ENCODE measurements around the gene SPR.
"Not testable (repeated sequence)": the region's sequence is repeated elsewhere in the genome, so short reads cannot be mapped to it uniquely, and the experiment has no call there.

SPR gene

DNA sequence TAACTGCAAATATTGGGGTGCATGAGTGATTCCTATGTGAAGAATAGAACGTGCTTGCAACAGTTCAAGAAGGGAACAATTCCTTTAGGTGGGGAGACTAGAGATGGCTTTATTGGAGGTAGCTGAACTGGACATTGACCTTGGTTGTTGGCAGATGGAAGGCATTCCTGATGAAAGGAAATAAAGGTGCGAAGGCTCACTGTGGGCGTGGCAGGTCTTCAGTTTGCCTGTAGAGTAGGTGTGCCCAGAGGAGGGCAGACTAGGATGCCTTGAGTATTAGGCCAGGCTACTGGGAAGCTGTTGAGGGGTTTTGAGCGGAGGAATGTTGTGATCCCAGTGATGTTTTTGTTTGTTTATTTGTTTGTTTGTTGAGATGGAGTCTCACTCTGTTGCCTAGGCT, 2.8 kb downstream of the SPR start:
- DNase-seq, result no peak

DNA sequence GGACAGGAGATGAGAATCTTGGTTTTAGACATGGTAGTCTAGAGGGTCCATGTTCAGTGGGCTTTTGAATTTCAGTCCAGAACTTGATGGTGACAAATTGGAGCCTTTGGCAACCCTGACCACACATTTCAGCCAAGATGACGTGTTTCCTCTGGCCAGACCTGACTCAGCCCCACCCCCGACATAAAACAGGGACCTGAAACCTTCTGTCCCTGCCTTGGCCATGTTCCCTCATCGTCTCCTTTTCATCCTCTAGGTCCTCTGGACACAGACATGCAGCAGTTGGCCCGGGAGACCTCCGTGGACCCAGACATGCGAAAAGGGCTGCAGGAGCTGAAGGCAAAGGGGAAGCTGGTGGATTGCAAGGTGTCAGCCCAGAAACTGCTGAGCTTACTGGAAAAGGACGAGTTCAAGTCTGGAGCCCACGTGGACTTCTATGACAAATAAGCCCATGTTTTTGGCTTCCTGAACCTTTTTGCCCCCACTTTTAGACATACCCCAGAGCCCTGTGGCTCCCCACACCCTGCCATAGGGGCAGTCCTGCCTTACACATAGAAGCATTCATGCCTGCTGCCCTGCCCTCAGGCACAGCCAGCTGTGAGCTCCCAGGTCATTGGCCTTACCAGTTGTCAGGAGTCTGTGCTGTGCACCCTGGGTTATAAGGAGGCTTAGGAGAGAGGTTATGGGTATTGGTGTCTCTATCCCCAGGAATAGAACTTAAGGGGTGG, 4.0 kb downstream of the SPR start:
- DNase-seq, result no peak

DNA sequence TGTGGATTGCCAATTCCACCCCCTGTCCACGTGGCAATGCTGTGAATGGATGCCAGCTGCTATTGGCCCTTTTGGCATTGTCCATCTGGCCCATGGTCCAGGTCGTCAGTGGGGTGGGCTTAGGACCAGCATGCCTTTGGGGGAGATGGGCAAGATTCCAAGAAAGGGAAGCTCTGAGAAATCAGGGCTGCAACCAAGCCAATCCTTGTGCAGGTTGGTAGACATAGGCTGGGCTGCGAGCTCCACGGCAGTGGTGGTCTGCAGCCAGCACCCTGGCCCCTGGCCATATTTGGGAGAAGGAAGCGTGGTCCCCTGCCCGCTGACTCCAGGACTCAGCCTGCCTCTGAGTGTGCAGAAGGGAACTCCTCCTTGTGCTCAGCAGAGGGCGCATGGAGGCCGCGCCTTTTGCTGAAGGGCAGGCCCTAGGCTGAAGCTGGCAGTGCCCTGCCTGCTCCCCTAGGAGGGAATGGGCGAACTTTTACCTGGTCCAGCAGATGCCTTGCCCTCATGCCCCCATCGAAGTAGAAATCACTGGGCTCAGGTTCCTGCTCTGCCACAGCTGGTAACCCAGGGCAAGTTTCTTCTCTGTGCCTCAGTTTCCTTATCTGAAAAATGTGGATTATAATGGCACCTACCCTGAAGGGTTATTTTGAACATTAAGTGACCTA, 5.4 kb downstream of the SPR start:
- peak; percentile 72 for DNase-seq

DNA sequence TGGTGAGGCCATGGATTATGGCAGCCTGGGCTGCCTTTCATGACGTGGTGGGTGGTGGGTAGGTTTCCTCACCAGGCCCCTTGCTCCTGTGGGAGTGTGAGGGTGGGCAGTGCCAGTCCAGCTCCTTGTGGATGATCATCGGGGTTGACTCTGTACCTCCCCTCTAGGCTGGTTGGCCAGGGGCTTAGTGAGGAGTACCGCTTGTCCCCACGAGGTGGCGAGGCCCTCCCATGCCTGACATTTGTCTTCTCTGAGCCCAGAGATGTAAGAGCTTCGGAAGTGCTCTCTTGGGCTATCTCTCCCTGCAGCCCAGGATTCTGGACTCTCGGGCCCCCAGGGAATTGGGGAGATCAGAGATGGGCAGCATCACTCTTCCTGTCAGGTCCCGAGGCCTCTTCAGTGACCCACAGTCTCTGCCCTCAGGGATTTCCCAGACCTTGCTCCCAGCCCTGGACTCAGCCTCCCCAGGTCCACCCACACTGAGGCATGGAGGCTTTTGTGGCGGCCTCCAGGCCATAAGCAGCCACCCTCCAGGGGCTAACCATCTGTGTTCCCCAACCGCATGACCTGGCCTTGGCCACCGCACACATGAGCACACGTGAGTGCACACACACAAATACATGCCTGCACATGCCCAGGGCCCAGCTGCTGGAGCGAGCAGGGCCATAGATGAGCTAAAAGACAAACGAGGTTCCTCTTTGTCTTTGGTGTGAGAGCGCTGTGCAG, 6.5 kb downstream of the SPR start:
- peak; percentile 63 for DNase-seq

DNA sequence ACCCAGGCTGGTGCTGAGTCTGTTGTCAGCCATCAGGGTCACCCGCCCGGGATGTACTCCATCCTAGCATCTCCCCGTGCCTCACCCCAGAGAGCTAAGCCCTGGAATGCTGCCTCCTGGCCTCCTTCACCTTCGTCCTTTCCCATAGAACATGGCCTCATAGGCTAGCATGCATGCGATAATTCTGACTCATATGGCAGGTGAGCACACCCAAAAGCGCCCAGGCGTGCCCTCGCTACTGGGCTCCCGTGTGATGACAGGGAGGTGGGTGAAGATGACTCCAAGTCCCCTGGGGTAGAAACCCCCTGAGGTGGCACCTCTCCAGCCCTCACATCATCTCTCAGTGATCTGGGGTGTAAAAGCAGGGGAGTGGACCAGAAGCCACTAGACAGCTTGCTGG, 7.3 kb downstream of the SPR start:
- DNase-seq, result no peak

DNA sequence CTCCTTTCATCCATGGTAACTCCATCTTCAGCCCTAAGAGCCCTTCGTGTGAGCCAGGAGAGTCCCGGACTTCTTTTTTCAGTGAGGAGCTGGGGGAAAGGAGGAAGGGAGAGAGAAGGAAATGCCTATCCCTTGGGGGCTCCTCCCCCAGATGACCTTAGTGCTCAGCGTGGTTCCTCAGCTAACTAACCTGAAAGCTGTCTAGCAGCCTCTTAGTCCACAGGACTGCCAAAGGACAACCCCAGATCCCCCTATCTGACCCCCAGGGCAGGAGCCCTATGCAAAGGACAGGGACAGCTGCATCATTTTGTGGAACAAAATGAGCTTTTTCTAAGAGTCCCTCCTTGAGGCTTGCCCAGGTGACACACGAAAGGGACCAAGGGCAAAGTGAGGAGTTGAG, 7.9 kb downstream of the SPR start:
- DNase-seq, result no peak

DNA sequence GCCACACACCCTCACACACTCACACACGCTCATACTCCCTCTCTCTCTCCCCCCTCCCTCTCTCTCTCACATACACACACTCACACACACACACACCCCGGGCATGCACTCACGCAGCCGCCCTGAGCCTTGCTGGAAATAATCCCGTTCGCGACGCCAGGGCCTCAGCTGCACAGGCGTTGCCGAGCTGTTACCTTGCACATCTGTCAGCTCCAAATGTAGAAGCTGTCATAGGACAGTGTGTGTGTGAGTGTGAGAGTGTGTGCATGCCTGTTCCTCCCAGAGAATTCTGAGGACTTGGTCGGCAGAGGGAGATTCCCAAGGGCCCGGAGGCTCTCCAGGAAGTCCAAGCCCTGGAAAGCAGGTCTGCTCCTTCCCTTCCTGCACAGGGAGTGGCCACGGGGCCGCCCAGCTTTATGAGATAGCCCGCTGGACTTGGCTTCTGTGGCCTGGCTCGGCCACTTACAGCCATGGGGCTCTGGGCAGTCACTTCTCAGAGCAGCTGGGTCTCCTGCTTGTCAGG, 8.6 kb downstream of the SPR start:
- no peak for DNase-seq

DNA sequence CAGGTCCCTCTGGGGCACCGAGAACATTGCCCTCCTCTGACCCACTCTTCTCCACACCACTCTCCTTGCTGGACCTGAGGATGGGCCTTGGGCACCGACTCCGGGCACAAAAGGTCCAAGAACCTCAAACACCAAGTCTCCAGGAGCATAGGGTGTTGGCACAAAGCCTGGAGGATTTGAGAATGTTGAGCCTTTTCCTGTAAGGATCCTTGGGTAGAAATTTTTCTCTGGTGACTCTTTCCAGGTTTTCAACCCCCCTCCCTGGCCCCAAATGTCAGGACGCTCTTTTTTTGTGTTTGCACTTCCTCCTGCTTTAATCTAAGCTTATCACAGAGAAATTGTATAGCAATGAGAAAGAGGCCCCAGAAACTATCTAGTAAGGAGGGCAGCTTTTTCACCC, 9.2 kb downstream of the SPR start:
- no peak for DNase-seq

DNA sequence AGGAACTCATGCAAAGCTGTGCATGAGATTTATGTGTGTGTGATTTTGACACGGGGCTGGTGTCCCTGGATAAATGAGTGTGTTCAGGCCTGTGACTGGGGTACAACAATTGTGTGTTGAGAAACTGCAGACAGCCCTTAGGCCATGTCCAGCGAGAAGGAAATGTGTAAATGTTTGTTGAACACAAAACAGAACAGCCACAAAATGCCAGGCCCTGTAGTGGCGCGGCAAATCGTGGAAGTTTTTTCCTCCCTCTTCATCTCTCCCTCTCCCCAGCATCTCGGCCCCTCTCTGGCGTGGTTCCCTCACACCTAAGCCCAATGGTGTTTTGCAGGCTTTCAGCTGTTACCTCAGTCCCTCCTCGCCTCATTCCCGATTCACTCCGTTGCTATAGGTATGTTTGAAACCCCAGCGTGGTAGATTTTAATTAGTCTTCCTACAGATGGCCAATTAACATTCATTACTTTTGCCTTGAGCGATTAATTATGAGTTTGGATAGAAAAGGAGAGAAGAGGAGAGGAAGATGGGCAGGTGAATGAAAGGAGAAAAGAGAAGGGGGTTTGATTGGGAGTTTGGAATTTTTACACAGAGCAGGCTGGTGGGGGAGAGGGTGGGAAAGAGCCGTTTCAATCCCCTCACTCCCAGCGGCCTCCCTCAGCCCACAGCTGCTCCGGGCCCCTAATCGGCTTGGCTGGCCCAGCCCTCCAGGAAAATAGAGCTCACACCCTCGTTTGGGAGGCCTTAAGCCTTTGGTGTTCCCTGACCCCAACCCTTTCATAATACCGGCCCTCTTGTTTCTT, 10.8 kb downstream of the SPR start:
- no peak for DNase-seq

DNA sequence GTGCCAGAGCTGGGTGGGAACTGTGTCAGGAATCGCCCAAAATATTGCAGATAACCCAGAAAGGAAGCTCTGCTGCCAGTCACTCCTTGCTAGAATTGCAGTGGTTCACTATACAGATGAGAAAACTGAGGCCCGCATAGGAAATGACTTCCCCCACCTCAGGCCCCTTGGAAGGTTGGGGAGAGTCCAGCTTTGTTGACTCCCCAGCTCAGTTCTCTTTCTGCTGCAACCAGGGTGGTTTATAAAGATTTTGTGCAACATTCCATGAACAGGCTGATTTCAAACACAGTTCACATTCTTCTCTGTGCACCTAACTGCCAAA, 11.3 kb downstream of the SPR start:
- no peak for DNase-seq

DNA sequence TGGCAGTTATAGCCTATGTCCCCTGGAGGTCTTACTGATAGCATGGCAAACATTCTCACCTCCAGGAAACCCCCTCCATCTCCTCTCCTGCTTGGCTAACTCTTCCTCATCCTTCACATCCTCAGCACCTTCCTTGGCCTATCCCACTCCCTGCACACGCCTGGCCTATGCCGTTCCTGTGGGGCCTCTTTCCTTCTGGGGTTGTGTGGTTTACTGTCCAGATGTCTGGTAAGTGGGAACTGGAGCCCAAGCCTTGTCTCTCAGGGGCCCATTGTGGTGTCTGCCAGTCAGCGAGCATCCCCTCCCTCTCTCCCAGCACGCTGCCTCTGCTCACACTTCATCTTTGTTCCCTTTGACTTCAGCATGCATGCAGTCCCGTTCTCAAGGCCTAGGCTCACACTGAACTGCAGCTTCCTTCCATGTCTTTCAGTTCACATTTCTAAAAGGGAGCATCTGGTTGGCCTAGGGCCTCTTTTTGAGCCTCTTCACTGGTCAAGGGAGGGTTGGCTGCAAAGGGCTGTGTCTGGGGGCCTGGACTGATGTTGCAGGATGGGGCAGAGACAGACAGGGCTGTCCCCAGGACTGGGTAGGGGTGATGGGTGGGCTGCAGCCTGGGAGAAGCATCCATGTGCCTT, 13.1 kb downstream of the SPR start:
- DNase-seq, result no peak

DNA sequence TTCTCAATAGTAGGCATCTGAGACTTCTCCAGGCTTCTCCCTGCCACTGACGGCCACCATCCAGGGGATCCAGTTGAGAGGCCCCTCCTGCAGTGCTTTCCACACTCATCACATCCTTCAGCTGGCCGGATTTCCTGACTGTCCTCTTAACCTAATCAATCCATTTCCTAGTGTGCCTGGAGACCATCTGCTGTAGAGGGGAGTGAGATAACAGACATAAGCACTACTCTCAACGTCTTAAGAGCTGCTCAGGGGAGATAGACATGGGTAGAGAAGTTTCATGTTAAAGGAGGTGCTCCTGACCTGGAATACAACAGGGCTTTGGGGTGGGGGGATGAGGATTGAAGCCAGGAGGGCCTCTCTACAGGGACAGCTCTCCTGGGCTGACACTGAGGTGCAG, 14.2 kb downstream of the SPR start:
- no peak for DNase-seq

DNA sequence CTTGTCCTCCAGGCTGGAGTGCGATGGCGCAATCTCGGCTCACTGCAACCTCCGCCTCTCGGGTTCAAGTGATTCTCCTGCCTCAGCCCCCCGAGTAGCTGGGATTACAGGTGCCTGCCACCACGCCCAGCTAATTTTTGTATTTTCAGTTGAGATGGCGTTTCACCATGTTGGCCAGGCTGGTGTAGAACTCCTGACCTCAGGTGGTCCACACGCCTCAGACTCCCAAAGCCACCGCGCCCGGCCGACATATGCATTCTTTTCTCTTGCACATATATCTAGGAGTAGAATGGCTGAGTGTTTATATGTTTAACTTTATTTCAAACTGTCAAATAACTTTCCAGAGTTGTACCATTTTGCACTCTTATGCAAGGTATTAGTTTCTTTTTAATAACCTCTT, 20.2 kb downstream of the SPR start:
- not testable (repeated sequence) for DNase-seq

DNA sequence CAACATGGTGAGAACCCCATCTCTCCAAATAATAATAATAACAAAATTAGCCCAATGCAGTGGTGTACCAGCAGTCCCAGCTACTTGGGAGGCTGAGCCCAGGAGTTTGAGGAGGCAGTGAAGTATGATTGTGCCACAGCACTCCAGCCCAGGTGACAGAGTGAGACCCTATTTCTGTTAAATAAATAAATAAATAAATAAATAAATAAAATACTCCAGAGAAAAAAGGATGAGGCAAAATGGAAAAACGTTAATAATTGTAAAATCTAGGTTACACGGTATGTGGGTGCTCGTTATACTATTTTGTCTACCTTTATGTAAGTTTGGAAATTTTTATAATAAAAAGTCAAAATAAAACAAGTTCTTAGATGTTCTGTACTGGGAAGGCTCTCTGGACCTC, 21.5 kb downstream of the SPR start:
- DNase-seq, result no peak

DNA sequence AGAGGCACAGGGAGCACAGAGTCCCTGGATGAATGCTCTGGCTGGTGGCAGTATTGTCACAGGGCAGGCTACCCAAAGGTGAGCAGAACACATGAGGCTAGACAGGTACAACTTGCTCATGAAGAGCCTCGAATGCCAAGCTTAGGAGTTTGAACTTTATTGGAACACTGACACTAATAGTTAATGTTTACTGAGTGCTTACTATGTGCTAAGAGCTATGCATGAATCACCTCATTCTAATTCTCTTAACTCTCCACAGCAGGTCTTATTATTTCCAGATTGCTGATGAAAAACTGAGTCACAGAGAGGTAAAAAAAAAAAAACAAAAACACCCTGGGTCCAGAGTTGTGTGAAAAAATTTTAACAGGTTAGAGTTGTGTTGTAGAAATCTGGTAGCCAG, 24.0 kb downstream of the SPR start:
- DNase-seq, result no peak

DNA sequence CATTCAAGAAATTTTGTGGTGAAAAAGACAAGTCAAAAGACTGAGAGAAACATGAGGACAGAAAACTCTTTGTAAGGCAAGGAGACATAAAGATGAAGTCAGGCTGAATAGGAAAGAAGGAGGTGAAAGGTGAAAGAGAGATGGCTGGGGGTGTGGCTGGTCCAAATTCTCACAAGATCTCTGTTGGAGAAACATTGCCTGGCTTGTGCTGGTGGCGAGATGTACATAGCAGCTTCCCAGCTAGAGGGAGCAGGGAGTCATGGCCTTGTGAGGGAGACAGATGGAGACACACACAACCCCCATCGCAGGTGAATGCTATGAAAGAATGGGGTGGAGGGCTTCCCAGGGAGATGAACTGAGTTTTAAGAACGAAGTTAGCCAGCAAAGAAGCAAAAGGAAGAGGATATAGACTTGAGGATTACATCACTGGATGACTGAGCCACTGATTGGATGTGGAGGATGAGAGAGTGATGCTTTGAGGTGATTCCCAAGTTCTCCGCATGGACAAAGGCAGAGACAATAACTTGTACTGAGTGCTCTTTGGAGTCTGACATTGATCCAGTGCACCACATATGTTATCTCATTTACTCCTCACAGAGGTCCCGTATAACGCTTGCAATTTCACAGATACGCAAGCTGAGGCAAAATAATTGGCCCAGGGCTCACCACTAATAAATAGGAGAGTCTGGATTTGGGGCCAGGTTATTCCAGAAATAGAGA, 26.4 kb downstream of the SPR start:
- no peak for DNase-seq

DNA sequence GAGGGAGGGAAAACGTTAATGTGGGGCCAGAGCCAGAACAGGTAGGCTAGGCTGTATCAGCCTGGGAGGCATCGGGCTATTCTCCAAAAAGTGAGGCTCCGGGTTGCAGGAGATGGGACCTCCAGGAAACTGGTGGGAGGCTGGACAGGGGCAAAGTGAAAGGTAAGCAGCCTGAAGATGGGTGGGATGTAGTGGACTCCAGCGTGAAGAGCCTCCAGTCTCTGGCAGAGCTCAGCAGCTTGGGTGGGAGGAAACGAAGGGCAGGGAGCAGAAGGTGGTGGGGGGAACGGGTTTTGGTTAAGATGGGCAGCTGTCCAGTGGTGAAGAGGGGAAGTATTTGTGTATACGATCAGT, 27.0 kb downstream of the SPR start:
- no peak for DNase-seq

DNA sequence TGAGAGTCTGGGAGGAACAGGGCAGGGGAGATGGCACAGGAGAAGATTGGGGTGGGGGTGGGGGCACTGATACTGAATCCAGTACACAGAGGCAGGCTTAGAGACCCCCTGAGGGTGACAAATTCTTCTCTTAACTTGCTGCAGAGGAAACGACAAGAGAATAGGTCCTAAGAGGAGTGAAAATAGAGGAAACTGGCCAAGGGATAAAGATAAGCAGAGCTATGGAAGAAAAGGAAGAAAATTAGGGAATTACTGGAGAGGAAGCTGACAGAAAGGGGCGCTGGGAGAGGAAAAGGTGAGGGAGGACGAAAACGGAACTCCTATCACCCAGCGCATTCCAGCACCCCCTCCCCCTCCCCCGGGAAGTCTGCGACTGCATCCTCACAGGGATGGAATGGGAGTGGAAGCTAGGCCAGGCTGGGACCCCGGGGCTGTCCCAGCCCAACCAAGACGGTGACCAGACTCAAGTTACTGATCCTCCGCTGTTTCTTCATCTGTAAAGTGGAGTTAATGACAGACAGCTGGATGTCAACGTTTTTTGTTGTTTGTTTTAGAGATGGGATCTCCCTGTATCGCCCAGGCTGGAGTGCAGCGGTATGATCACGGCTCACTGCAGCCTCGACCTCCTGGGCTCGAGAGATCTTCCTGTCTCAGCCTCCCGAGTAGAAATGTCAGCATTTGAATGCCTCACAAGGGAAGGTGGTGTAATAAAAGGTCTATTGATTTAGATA, 27.5 kb downstream of the SPR start:
- DNase-seq, result no peak

DNA sequence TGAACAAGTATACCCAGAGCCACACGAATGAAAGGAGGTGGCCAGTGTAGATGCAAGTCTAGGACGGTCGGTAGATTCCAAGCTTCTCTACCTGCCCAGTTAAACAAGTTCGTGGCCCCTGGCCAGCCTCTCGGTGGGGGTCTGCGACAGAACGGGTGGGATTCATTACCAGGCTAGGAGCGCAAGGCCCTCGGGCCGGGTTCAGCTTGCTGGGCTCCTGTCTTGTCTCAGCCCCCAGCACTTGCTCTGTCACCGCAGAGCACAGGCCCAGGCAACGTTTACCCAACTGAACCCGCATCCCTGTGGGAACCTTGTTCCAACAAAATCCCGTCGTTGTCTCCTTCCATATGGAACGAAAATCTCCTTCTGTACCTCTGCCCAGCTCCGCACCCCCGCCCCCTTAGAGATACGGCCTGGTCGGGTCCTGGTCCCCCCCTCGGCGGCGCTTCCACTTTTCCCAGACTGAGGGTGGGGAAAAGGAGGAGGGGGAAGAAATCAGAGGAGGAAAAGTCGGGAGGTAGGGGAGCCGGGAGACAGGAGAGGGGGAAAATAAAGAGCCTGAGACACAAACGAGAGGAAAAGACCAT, 28.2 kb downstream of the SPR start:
- no peak for DNase-seq

DNA sequence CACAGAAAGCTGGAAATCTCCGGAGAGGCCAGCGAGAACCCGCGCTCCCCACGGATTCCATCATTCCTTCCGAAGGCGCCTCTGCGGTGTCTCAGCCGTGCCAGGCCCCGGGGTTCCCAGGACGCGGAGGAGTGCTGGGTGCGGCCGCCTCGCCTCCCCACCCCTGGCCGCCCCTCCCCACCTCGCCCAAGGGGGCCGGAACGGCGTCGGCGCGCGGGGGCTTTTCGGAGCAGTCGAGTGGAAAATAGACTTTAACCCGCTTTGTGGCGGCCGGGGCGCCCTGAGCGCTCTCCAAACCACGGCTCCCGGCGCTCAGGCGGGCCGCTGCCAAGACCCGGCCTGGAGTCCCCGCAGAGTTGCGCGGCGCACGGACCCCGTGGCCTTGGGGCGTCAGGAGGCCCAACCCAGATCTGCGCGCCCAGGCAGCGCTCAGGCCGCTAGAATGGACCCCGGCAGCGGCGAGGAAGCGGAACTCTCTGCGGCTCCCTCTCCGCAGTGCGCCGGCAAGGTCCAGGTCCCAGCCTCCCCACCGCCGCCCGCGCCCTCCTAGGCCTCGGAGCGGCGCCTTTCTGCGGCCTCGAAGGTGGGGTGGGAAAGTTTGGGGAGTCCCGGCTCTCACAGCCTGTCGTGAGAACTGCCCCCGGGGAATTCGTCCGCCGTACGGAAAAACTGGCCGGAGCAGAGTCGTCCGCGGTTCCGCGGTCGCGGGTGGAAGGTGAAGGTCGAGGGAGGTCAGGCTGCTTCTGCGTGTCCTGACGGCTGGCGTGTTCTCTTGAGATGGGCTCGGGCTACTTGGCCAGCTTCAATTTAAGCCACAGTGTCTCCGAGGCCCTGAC, 28.9 kb downstream of the SPR start:
- peak; percentile 68 for DNase-seq

Data from stimulated activated CD4-positive, alpha-beta T cell treated with anti-CD3 and anti-CD28 coated beads, Interleukin-15, amount 100 ng/mL, for 24 hours (primary cell).